Ishikawa (cell line): ENCODE results near the gene SCYGR2.
"Not testable (repeated sequence)": the region's sequence is repeated elsewhere in the genome, so short reads cannot be mapped to it uniquely, and the experiment has no call there.

Experiments used
- CEBPB ChIP-seq: IDR thresholded peaks from 2 replicates; pipeline ENCODE4 v1.6.1; 2012
- CREB1 ChIP-seq: IDR thresholded peaks from 2 replicates; pipeline ENCODE4 v1.6.1; 2012; ENCODE audit warnings: low read depth
- EGR1 ChIP-seq: IDR thresholded peaks from 2 replicates; pipeline ENCODE4 v1.6.1; 2012
- EP300 ChIP-seq: IDR thresholded peaks from 2 replicates; pipeline ENCODE4 v1.6.1; 2012; ENCODE audit warnings: borderline replicate concordance
- FOXM1 ChIP-seq: IDR thresholded peaks from 2 replicates; pipeline ENCODE4 v1.6.1; 2012; ENCODE audit warnings: low read depth, borderline replicate concordance
- MAX ChIP-seq: IDR thresholded peaks from 2 replicates; pipeline ENCODE4 v1.6.1; 2012
- NFIC ChIP-seq: IDR thresholded peaks from 2 replicates; pipeline ENCODE4 v1.6.1; 2012
- RAD21 ChIP-seq: IDR thresholded peaks from 2 replicates; pipeline ENCODE4 v1.6.1; 2012; ENCODE audit warnings: low read depth
- REST ChIP-seq: IDR thresholded peaks from 2 replicates; pipeline ENCODE4 v1.6.1; 2012; ENCODE audit warnings: low read depth, mild to moderate bottlenecking
- TAF1 ChIP-seq: IDR thresholded peaks from 2 replicates; pipeline ENCODE4 v1.6.1; 2012; ENCODE audit warnings: low read depth, mild to moderate bottlenecking
- TCF12 ChIP-seq: IDR thresholded peaks from 2 replicates; pipeline ENCODE4 v1.6.1; 2012; ENCODE audit warnings: low read depth
- TEAD4 ChIP-seq: IDR thresholded peaks from 2 replicates; pipeline ENCODE4 v1.6.1; 2012
- YY1 ChIP-seq: IDR thresholded peaks from 2 replicates; pipeline ENCODE4 v1.6.1; 2012; ENCODE audit warnings: low read depth
- ZBTB7A ChIP-seq: IDR thresholded peaks from 2 replicates; pipeline ENCODE4 v1.6.1; 2012; ENCODE audit warnings: low read depth
- TF ChIP-seq, protein P1 (sequence below): IDR thresholded peaks from 2 replicates; pipeline ENCODE4 v1.6.1; 2012

Gene SCYGR2, protein sequence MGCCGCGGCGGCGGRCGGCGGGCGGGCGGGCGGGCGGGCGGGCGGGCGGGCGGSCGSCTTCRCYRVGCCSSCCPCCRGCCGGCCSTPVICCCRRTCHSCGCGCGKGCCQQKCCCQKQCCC

DNA sequence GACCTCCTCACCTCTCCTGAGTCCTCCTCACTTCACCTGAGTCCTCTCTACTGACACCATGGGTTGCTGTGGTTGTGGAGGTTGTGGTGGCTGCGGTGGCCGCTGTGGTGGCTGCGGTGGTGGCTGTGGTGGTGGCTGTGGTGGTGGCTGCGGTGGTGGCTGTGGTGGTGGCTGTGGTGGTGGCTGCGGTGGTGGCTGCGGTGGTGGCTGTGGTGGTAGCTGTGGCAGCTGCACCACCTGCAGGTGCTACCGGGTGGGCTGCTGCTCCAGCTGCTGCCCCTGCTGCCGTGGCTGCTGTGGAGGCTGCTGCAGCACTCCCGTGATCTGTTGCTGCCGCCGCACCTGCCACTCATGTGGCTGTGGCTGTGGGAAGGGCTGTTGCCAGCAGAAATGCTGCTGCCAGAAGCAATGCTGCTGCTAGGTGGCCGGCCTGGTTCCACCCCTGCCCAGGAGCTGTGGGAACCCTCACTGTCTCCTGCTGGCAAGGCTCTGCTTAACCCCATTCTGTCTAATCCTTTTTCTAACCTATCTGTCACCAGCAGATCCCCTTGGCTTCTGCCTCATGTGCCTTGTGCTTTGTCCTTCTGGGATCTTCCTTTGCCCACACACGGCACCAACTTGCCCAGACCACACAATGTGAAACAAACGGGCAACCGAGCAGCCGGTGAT is at the start of gene SCYGR2:
SCYGR2 (plus strand) TSS at position 59 of the 669 bp plus-strand sequence; CDS start at position 59, 0 bp downstream.
- not testable (repeated sequence) for TF ChIP-seq EP300, CEBPB, TCF12

GRCh38 chr2:227551836-227552235 is 46.9 kb upstream of the SCYGR2 start:
- no peak for TF ChIP-seq NFIC
- no peak for TF ChIP-seq RAD21

- TF ChIP-seq EP300 (no peak), EGR1 (no peak), CEBPB (no peak), FOXM1 (no peak), RAD21 (no peak), REST (no peak), CREB1 (no peak), NFIC (no peak), ZBTB7A (no peak)
- TF ChIP-seq, protein P1, sequence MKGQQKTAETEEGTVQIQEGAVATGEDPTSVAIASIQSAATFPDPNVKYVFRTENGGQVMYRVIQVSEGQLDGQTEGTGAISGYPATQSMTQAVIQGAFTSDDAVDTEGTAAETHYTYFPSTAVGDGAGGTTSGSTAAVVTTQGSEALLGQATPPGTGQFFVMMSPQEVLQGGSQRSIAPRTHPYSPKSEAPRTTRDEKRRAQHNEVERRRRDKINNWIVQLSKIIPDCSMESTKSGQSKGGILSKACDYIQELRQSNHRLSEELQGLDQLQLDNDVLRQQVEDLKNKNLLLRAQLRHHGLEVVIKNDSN = no peak
Observed at GRCh38 chr2:227562581-227562980, 36.1 kb upstream of the SCYGR2 start.

DNA sequence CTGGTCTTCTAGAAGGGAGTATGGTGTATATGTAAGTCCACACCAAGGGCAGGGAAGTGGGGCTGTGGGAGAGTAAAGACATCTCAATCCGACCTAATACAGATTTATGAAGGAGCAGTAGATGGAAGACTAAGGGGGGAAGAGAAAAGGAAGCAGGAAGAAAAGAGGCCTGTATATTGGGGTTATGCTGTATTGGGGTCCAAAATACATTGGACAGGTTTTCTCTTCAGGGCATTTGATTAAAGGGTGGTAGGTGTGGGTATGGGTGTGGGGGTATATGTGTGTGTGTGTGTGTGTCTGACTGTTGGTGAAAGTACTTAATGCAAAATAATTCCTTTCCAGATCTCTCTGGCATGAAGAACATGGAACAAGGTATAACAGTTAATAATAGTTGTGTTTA is 33.6 kb upstream of the SCYGR2 start:
- no peak for TF ChIP-seq EGR1
- TF ChIP-seq RAD21 = no peak
- no peak for TF ChIP-seq REST
- no peak for TF ChIP-seq TEAD4
- no peak for TF ChIP-seq TAF1
- TF ChIP-seq YY1 = no peak

DNA sequence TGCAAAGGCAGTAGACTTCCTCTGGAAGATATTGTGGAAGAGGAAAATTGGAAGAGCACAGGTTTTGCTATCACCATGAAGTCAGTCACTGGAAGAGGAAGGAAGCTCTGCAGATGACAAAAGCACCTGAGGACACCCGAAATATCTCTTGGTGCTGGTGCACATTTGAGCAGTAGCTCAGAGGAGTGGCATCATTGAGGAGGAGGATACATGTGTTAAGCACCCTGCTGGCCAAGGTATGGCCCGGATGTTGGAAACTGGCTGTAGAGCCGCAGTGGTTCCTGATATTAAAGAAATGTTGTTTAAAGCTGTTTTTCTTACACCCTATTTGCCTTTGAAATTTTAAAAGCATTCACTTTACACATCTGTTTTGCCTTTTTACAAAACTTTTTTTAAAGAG is 32.7 kb upstream of the SCYGR2 start:
- no peak for TF ChIP-seq FOXM1
- TF ChIP-seq REST = no peak
- no peak for TF ChIP-seq NFIC
- no peak for TF ChIP-seq TCF12
- no peak for TF ChIP-seq TEAD4
- TF ChIP-seq TAF1 = no peak
- no peak for TF ChIP-seq MAX
- TF ChIP-seq RAD21 = no peak
- no peak for TF ChIP-seq YY1
- no peak for TF ChIP-seq CEBPB
- no peak for TF ChIP-seq EP300
- TF ChIP-seq, protein P1 = no peak
- TF ChIP-seq ZBTB7A = no peak
- TF ChIP-seq CREB1 = no peak
- no peak for TF ChIP-seq EGR1
